Kidney (tissue), 14 donors: ENCODE measurements around the gene CBLB. TPM values are rescaled to one million over a fixed set of nuclear protein-coding genes. Genes with fewer than 3 reads are reported as not detected.

Experiments used
- DNase-seq, 5 donors: peaks; one replicate each; pipeline ENCODE4 v3.0.0-alpha.2; 2013 to 2020
- FAIRE-seq: peaks from 2 replicates; lab custom pipeline; 2012; peaks lifted over from hg19 to GRCh38; lab: Jason Lieb, UNC
- H3K27ac ChIP-seq, 2 donors: one replicate each; pipeline ENCODE4 v1.7.0; 2013; ENCODE audit warnings: low read depth in 2 of 2, low read length in 2 of 2, inconsistent platforms in 1 of 2
- H3K27me3 ChIP-seq: one replicate; pipeline ENCODE4 v1.7.1; 2013; ENCODE audit warnings: low read length, inconsistent platforms; ENCODE audit not compliant: control insufficient read depth, insufficient read depth
- H3K36me3 ChIP-seq, 3 donors: one replicate each; pipeline versions ENCODE4 v1.7.0 to v1.7.1; 2013; ENCODE audit warnings: low read length in 3 of 3, control low read depth in 1 of 3, inconsistent platforms in 1 of 3; ENCODE audit not compliant: insufficient read depth in 3 of 3, control insufficient read depth in 2 of 3
- H3K4me1 ChIP-seq, 3 donors: one replicate each; pipeline versions ENCODE4 v1.7.0 to v1.7.1; 2013; ENCODE audit warnings: low read length in 3 of 3, inconsistent platforms in 1 of 3, low read depth in 1 of 3; ENCODE audit not compliant: control insufficient read depth in 2 of 3, insufficient read depth in 2 of 3
- H3K4me3 ChIP-seq, 3 donors: one replicate each; pipeline versions ENCODE4 v1.7.0 to v1.8.1; 2013; ENCODE audit warnings: low read length in 3 of 3, control low read depth in 1 of 3, inconsistent platforms in 1 of 3
- H3K9ac ChIP-seq, 3 donors: one replicate each; pipeline versions ENCODE4 v1.7.0 to v1.7.1; 2013; ENCODE audit warnings: low read length in 3 of 3, control low read depth in 1 of 3, inconsistent platforms in 1 of 3
- H3K9me3 ChIP-seq, 3 donors: one replicate each; pipeline versions ENCODE4 v1.7.0 to v1.7.1; 2013; ENCODE audit warnings: low read length in 3 of 3, control low read depth in 1 of 3, inconsistent platforms in 1 of 3; ENCODE audit not compliant: control insufficient read depth in 2 of 3, insufficient read depth in 1 of 3
- CTCF ChIP-seq: IDR thresholded peaks from 3 replicates; pipeline ENCODE4 v1.5.1; 2012; ENCODE audit warnings: mild to moderate bottlenecking, moderate library complexity, borderline replicate concordance; ENCODE audit not compliant: insufficient read depth; ENCODE audit errors: extremely low read depth
- intact Hi-C: fragments of 100-400 bp; cut with DNase I; formaldehyde crosslinking; loops from one replicate; pipeline ENCODE4 v1.11.1; 2022
- polyA plus RNA-seq: library from polyadenylated mRNA; stranded (reverse); fragments of 350-450 nt; fragmentation: Illumina TruSeq; extraction: RNeasy Lipid Tissue Mini Kit (QIAGEN cat#74804); gene quantifications from one replicate; pipeline ENCODE4 v1.2.3, GENCODE V29; 2014; ENCODE audit warnings: low read depth, low replicate concordance; ENCODE audit not compliant: insufficient read depth
- total RNA-seq: library from RNA; stranded (reverse); fragmentation: NEBNext Ultra II Directional; extraction: Animal tissue kit (Norgen Biotek cat#: 25700); gene quantifications from one replicate; pipeline ENCODE4 v1.2.1, GENCODE V29; 2021
- donor health status: control.
- donor health status: control.
- donor health status: control.
- donor health status: control.
- donor health status: control.
- donor health status: DM: yes; HTN: yes; CAD: no.
- donor health status: Normal renal cell carcinoma (clear cell type).

Gene CBLB
- total and polyA plus RNA-seq, 2 donors from 2014 or later = 7.7 to 48.4 TPM

DNA sequence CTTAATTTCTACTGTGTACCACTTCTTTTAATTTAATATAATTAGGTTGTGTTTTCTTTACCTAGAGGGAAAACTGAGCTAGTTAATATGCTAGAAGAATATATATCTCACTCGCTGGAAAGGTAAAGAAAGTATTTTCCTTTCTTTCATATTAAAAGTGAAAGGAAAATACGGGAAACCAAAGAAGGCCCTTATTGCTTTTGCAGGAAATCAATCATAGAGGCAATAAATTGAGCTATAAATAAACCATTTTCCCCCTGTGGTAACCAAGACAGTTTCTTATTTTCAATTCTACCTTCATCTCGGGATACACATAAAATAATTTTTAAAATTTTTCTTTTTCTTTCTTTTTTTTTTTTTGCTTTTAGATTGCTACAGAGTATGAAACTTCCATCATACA lies 101.6 kb downstream of the CBLB start:
- intact Hi-C loops = no loop called here
- Histone ChIP-seq H3K36me3 (no peaks in the 10 kb centered on the region), H3K27ac (no peak overlapping the region), H3K4me3 (no peak overlapping the region), H3K9me3 (no peaks in the 10 kb centered on the region), H3K4me1 (no peaks in the 10 kb centered on the region), H3K27me3 (no peaks in the 10 kb centered on the region), H3K9ac (no peak overlapping the region)
- DNase-seq = no peak
- FAIRE-seq = no peak
- TF ChIP-seq CTCF = no peak

DNA sequence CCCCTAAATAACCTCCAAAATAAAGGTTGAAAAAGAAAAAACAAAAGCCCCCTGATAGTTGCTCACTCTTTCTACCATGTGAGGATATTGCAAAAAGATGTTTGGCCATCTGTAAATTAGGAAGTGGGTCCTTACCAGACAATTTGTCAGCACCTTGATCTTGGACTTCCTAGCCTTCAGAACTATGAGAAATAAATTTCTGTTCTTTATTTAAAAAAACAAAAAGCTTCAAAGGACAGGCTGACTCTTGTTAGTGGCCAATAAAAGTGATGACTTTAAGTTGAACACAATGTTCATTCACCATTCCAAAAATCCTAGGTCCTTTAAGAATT lies 103.5 kb downstream of the CBLB start:
- Histone ChIP-seq H3K4me3 (no peak overlapping the region), H3K27ac (no peak overlapping the region), H3K4me1 (no peaks in the 10 kb centered on the region), H3K36me3 (no peaks in the 10 kb centered on the region), H3K27me3 (no peaks in the 10 kb centered on the region), H3K9ac (no peak overlapping the region), H3K9me3 (no peaks in the 10 kb centered on the region)
- FAIRE-seq (no peak), DNase-seq (no peak)
- intact Hi-C loops = no loop called here
- no peak for TF ChIP-seq CTCF

GRCh38 chr3:105764378-105765307 lies 104.2 kb downstream of the CBLB start:
- H3K4me3 ChIP-seq = no peak overlapping the region
- no peak overlapping the region for H3K27ac ChIP-seq
- no peak for TF ChIP-seq CTCF
- no peak for DNase-seq
- H3K36me3 ChIP-seq = no peaks in the 10 kb centered on the region
- no peak overlapping the region for H3K9ac ChIP-seq
- intact Hi-C loops = no loop called here
- H3K27me3 ChIP-seq = no peaks in the 10 kb centered on the region
- FAIRE-seq = no peak
- no peaks in the 10 kb centered on the region for H3K4me1 ChIP-seq
- no peaks in the 10 kb centered on the region for H3K9me3 ChIP-seq
